Activated CD4-positive, alpha-beta T cell treated with anti-CD3 and anti-CD28 coated beads, Interleukin-2, amount 10 ng/mL, durations not matched to agents 24 days and 14 days (primary cell): ENCODE measurements around the gene NRROS. TPM values are rescaled to one million over a fixed set of nuclear protein-coding genes. Genes with fewer than 3 reads are reported as not detected.

Source experiments
- DNase-seq: peaks from one replicate; pipeline ENCODE4 v3.0.0; 2022
- H3K27ac Mint-ChIP-seq: one replicate; pipeline ENCODE4 v1.8.0; 2022; ENCODE audit warnings: mild to moderate bottlenecking, mixed read lengths
- H3K27me3 Mint-ChIP-seq: one replicate; pipeline ENCODE4 v1.8.0; 2022; ENCODE audit warnings: mixed read lengths
- H3K36me3 Mint-ChIP-seq: one replicate; pipeline ENCODE4 v1.8.0; 2022; ENCODE audit warnings: low read depth, mild to moderate bottlenecking, mixed read lengths
- H3K4me1 Mint-ChIP-seq: one replicate; pipeline ENCODE4 v1.8.0; 2021; ENCODE audit warnings: mixed read lengths
- H3K4me3 Mint-ChIP-seq: one replicate; pipeline ENCODE4 v1.8.0; 2022; ENCODE audit warnings: mild to moderate bottlenecking, moderate library complexity, mixed read lengths
- H3K9me3 Mint-ChIP-seq: one replicate; pipeline ENCODE4 v1.8.0; 2021; ENCODE audit warnings: mixed read lengths
- intact Hi-C: fragments of 100-400 bp; cut with micrococcal nuclease; formaldehyde crosslinking; loops from one replicate; pipeline ENCODE4 v1.15.1; 2023
- total RNA-seq: library from RNA; stranded (reverse); gene quantifications from 2 replicates; pipeline ENCODE4 v1.2.3, GENCODE V29; 2022

The NRROS gene
- total RNA-seq, 1 donor from 2014 or later, result 39.0 TPM

GRCh38 chr3:196645897-196646665 is 6.6 kb downstream of the NRROS start:
- Mint-ChIP-seq H3K9me3 (no peaks in the 10 kb centered on the region), H3K36me3 (peaks cover 48% of the 10 kb centered on the region), H3K27me3 (no peaks in the 10 kb centered on the region), H3K27ac (no peak overlapping the region), H3K4me3 (no peak overlapping the region), H3K4me1 (peaks cover 62% of the 10 kb centered on the region)
- intact Hi-C loops, result no loop called here
- DNase-seq, result no peak

- no peaks in the 10 kb centered on the region for H3K27me3 Mint-ChIP-seq
- no peaks in the 10 kb centered on the region for H3K9me3 Mint-ChIP-seq
- H3K4me1 Mint-ChIP-seq, result peaks cover 61% of the 10 kb centered on the region
- H3K27ac Mint-ChIP-seq, result no peak overlapping the region
- no peak for DNase-seq
- intact Hi-C loops, result no loop called here
- peaks cover 47% of the 10 kb centered on the region for H3K36me3 Mint-ChIP-seq
- H3K4me3 Mint-ChIP-seq, result no peak overlapping the region
These were observed 7.2 kb downstream of the NRROS start for GRCh38 chr3:196646666-196647216.

- Mint-ChIP-seq H3K27ac (peak overlapping the region; percentile 32), H3K27me3 (no peaks in the 10 kb centered on the region), H3K4me3 (no peak overlapping the region), H3K4me1 (peaks cover 41% of the 10 kb centered on the region), H3K36me3 (peaks cover 44% of the 10 kb centered on the region), H3K9me3 (no peaks in the 10 kb centered on the region)
- no peak for DNase-seq
- intact Hi-C loops, result no loop called here
These were observed 11.3 kb downstream of the NRROS start for GRCh38 chr3:196650740-196651311.

DNA sequence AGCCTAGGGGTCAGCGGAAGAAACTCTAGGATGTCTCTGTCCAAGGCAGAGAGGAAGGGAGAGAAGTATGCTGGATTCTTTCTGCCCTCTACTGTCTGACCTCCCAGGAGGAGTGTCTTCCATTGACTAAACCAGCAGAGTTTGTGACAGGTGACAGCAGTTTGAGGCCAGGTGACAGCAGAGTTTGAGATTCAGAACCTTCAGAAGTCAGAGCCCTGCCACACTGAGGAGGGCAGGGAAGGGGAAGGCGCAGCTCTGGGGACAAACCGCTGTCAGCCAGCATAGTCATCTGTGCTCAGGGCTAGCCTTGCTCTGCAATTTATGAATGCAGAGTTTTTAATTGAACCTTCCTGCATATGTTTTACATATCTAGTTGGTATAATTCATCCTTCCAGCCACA is 12.3 kb downstream of the NRROS start:
- Mint-ChIP-seq H3K27ac (no peak overlapping the region), H3K36me3 (peaks cover 46% of the 10 kb centered on the region), H3K4me3 (no peak overlapping the region), H3K27me3 (no peaks in the 10 kb centered on the region), H3K4me1 (peaks cover 36% of the 10 kb centered on the region), H3K9me3 (no peaks in the 10 kb centered on the region)
- no peak for DNase-seq
- intact Hi-C loops, result no loop called here

GRCh38 chr3:196652961-196653795 is 13.7 kb downstream of the NRROS start:
- H3K27ac Mint-ChIP-seq, result peak overlapping the region; percentile 18

GRCh38 chr3:196654006-196654734 is 14.7 kb downstream of the NRROS start:
- Mint-ChIP-seq H3K4me1 (peaks cover 26% of the 10 kb centered on the region), H3K27me3 (no peaks in the 10 kb centered on the region), H3K27ac (no peak overlapping the region), H3K4me3 (no peak overlapping the region), H3K9me3 (no peaks in the 10 kb centered on the region), H3K36me3 (peaks cover 48% of the 10 kb centered on the region)
- DNase-seq, result no peak
- intact Hi-C loops, result no loop called here

More at GRCh38 chr3:196652961-196653795, 13.7 kb downstream of the NRROS start:
- peaks cover 52% of the 10 kb centered on the region for H3K36me3 Mint-ChIP-seq
- intact Hi-C loops, result no loop called here
- H3K4me3 Mint-ChIP-seq, result no peak overlapping the region
- H3K27me3 Mint-ChIP-seq, result no peaks in the 10 kb centered on the region
- peaks cover 32% of the 10 kb centered on the region for H3K4me1 Mint-ChIP-seq
- DNase-seq, result no peak
- H3K9me3 Mint-ChIP-seq, result no peaks in the 10 kb centered on the region

GRCh38 chr3:196654735-196655090 is 15.2 kb downstream of the NRROS start:
- peaks cover 26% of the 10 kb centered on the region for H3K4me1 Mint-ChIP-seq
- H3K27me3 Mint-ChIP-seq, result no peaks in the 10 kb centered on the region
- H3K4me3 Mint-ChIP-seq, result no peak overlapping the region
- intact Hi-C loops, result no loop called here
- H3K9me3 Mint-ChIP-seq, result no peaks in the 10 kb centered on the region
- no peak overlapping the region for H3K27ac Mint-ChIP-seq
- no peak for DNase-seq
- H3K36me3 Mint-ChIP-seq, result peaks cover 46% of the 10 kb centered on the region

DNA sequence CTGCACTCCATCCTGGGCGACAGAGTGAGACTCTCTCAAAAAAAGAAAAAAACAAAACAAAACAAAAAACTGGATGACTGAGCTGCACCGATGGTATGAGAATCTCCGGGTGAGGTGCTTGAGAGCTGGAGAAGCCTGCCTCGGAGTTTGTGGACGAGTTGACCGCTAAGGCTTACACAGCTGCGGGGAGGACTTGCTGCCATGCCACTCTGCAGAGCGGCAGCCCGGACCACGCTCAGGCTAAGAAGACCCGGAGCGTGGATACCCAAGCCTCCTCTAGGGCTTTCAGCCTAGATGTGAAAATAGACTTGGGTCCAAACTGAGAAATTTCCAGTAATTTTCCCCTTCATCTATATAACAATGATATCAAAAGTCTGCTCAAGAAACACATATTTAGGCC is 16.0 kb downstream of the NRROS start:
- Mint-ChIP-seq H3K36me3 (peaks cover 43% of the 10 kb centered on the region), H3K27me3 (no peaks in the 10 kb centered on the region), H3K4me1 (peaks cover 23% of the 10 kb centered on the region), H3K4me3 (no peak overlapping the region), H3K27ac (no peak overlapping the region), H3K9me3 (no peaks in the 10 kb centered on the region)
- no peak for DNase-seq
- intact Hi-C loops, result no loop called here

DNA sequence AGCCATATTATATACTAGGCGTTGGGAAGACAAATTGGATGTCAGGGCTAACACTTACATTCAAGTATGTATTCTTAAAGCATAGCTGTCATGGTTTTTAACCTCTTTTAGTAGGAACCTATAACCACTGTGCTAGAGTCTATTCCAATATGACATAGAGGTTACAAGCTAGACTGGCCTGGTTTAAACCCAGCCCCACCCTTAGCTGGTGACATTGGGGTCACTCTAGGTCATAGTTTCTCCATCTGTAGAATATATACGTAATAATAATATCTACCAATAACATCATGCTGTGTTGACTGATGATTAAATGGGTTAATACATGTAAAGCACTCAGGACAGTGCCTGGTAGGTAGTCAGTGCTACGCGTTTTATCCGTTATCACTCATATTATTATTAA is 16.7 kb downstream of the NRROS start:
- H3K36me3 Mint-ChIP-seq, result peaks cover 41% of the 10 kb centered on the region
- H3K9me3 Mint-ChIP-seq, result no peaks in the 10 kb centered on the region
- intact Hi-C loops, result no loop called here

DNA sequence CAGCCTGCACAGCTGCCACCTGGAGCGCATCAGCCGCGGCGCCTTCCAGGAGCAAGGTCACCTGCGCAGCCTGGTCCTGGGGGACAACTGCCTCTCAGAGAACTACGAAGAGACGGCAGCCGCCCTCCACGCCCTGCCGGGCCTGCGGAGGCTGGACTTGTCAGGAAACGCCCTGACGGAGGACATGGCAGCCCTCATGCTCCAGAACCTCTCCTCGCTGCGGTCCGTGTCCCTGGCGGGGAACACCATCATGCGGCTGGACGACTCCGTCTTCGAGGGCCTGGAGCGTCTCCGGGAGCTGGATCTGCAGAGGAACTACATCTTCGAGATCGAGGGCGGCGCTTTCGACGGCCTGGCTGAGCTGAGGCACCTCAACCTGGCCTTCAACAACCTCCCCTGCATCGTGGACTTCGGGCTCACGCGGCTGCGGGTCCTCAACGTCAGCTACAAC is 20.4 kb downstream of the NRROS start:
- Mint-ChIP-seq H3K4me3 (no peak overlapping the region), H3K9me3 (no peaks in the 10 kb centered on the region), H3K36me3 (peaks cover 33% of the 10 kb centered on the region), H3K27ac (no peak overlapping the region), H3K4me1 (peaks cover 2% of the 10 kb centered on the region), H3K27me3 (no peaks in the 10 kb centered on the region)
- no peak for DNase-seq
- intact Hi-C loops, result no loop called here

More for the DNA sequence above, 16.7 kb downstream of the NRROS start:
- no peak for DNase-seq
- H3K4me3 Mint-ChIP-seq, result no peak overlapping the region
- peaks cover 16% of the 10 kb centered on the region for H3K4me1 Mint-ChIP-seq
- no peak overlapping the region for H3K27ac Mint-ChIP-seq
- no peaks in the 10 kb centered on the region for H3K27me3 Mint-ChIP-seq

GRCh38 chr3:196660381-196661166 is 21.1 kb downstream of the NRROS start:
- H3K27me3 Mint-ChIP-seq, result no peaks in the 10 kb centered on the region

DNA sequence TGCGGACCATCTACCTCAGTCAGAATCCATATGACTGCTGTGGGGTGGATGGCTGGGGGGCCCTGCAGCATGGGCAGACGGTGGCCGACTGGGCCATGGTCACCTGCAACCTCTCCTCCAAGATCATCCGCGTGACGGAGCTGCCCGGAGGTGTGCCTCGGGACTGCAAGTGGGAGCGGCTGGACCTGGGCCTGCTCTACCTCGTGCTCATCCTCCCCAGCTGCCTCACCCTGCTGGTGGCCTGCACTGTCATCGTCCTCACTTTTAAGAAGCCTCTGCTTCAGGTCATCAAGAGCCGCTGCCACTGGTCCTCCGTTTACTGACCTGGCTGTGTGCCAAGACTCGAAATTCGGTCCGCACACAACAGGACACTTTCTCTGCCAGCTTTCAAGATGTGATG is 21.9 kb downstream of the NRROS start:
- peaks cover 2% of the 10 kb centered on the region for H3K4me1 Mint-ChIP-seq
- peaks cover 26% of the 10 kb centered on the region for H3K36me3 Mint-ChIP-seq
- H3K27ac Mint-ChIP-seq, result no peak overlapping the region
- no peak overlapping the region for H3K4me3 Mint-ChIP-seq
- H3K27me3 Mint-ChIP-seq, result no peaks in the 10 kb centered on the region
- intact Hi-C loops, result no loop called here
- DNase-seq, result no peak
- no peaks in the 10 kb centered on the region for H3K9me3 Mint-ChIP-seq

More at GRCh38 chr3:196660381-196661166, 21.1 kb downstream of the NRROS start:
- Mint-ChIP-seq H3K4me3 (no peak overlapping the region), H3K9me3 (no peaks in the 10 kb centered on the region), H3K36me3 (peaks cover 30% of the 10 kb centered on the region), H3K4me1 (peaks cover 2% of the 10 kb centered on the region), H3K27ac (no peak overlapping the region)
- intact Hi-C loops, result no loop called here
- no peak for DNase-seq

- H3K27ac Mint-ChIP-seq, result no peak overlapping the region
- DNase-seq, result no peak
- H3K27me3 Mint-ChIP-seq, result no peaks in the 10 kb centered on the region
- intact Hi-C loops, result no loop called here
- H3K36me3 Mint-ChIP-seq, result peaks cover 23% of the 10 kb centered on the region
- no peak overlapping the region for H3K4me3 Mint-ChIP-seq
- peaks cover 2% of the 10 kb centered on the region for H3K4me1 Mint-ChIP-seq
- no peaks in the 10 kb centered on the region for H3K9me3 Mint-ChIP-seq
These were observed 22.5 kb downstream of the NRROS start for GRCh38 chr3:196662033-196662432.
